ENCODE data around the gene SLC16A10. TPM values are rescaled to one million over a fixed set of nuclear protein-coding genes. Genes with fewer than 3 reads are reported as not detected.

Gene SLC16A10
- total and polyA plus RNA-seq, 2 of the 4 experiments (the other 2 are of a cell fraction): not detected

DNA sequence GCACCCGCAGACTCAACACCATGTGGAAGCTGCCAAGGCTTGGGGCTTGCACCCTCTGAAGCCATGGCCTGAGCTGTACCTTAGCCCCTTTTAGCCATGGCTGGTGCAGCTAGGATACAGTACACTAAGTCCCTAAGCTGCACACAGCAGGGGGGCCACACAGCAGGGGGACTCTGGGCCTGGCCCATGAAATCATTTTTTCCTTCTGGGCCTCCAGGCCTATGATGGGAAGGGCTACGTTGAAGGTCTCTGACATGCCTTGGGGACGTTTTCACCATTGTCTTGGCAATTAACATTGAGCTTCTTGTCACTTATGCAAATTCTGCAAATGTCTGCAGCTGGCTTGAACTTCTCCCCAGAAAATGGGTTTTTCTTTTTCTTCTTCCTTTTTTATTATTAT, 103.3 kb downstream of the SLC16A10 start:
- Histone ChIP-seq H3K4me2 (ENCODE audit: low read depth, low read length) (no peak overlapping the region), H3K14ac (replicated peaks; ENCODE audit: low read depth, low read length) (no peak overlapping the region), H3K9ac (ENCODE audit: low read depth, low read length) (no peak overlapping the region), H3K4me3 (ENCODE audit: insufficient read depth, low read depth, low read length) (no peak overlapping the region), H4K5ac (ENCODE audit: low read depth, low read length) (no peak overlapping the region), H3K23ac (ENCODE audit: low read depth, low read length) (no peak overlapping the region), H3K36me3 (ENCODE audit: control insufficient read depth, insufficient read depth, low read length) (no peaks in the 10 kb centered on the region), H3K9me3 (ENCODE audit: control insufficient read depth, insufficient read depth, low read length) (no peaks in the 10 kb centered on the region), H3K27me3 (ENCODE audit: control insufficient read depth, insufficient read depth, low read length) (peaks cover 6% of the 10 kb centered on the region), H3K4me1 (ENCODE audit: control insufficient read depth, insufficient read depth, low read length) (no peaks in the 10 kb centered on the region), H2BK5ac (ENCODE audit: low read depth, low read length, poor library complexity, severe bottlenecking) (no peak overlapping the region), H2AK9ac (replicated peaks; ENCODE audit: low read depth, low read length, poor library complexity) (no peak overlapping the region), H2BK20ac (ENCODE audit: low read depth, low read length) (no peak overlapping the region), H2BK15ac (ENCODE audit: low read depth, low read length) (no peak overlapping the region), H4K20me1 (ENCODE audit: insufficient read depth, low read length) (no peaks in the 10 kb centered on the region), H2BK120ac (ENCODE audit: low read depth, low read length) (no peak overlapping the region), H3K9me1 (ENCODE audit: insufficient read depth, low read length) (no peaks in the 10 kb centered on the region), H3K79me1 (ENCODE audit: low read depth in 1 of 2, low read length in 2 of 2) (no peaks in the 10 kb centered on the region), H3K27ac (ENCODE audit: insufficient read depth, low read length) (no peak overlapping the region), H4K91ac (ENCODE audit: insufficient read depth, low read depth, low read length) (no peak overlapping the region), H2AK5ac (ENCODE audit: low read depth, low read length) (no peak overlapping the region), H3K4ac (ENCODE audit: low read depth, low read length) (no peak overlapping the region), H3K18ac (ENCODE audit: low read depth, low read length) (no peak overlapping the region), H3K56ac (ENCODE audit: extremely low read depth, insufficient read depth, low read length) (no peak overlapping the region), H2AFZ (replicated peaks; ENCODE audit: low read length, poor library complexity) (no peak overlapping the region), H4K8ac (ENCODE audit: low read depth in 2 of 2, low read length in 2 of 2) (no peak overlapping the region)
- in situ Hi-C loops (cut with MboI; ENCODE audit: low sequenced_read_pairs): no loop called here
- ATAC-seq (ENCODE audit: low read depth): no peak
- WGBS, 2 experiments (ENCODE audit: extremely low coverage in 2 of 2, insufficient read length in 1 of 2): 100% methylated on average over 1 of the region's 3 CpGs; no CpG with 5 or more reads in 1 of the 2 experiments
- no TSS peak for BruUV-seq (replicated peaks)
- intact Hi-C loops (cut with micrococcal nuclease): no loop called here
- TF ChIP-seq, protein P1, sequence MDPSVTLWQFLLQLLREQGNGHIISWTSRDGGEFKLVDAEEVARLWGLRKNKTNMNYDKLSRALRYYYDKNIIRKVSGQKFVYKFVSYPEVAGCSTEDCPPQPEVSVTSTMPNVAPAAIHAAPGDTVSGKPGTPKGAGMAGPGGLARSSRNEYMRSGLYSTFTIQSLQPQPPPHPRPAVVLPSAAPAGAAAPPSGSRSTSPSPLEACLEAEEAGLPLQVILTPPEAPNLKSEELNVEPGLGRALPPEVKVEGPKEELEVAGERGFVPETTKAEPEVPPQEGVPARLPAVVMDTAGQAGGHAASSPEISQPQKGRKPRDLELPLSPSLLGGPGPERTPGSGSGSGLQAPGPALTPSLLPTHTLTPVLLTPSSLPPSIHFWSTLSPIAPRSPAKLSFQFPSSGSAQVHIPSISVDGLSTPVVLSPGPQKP (IDR thresholded peaks at IDR 0.05; ENCODE audit: borderline replicate concordance, low read depth, low read length): no peak
- TF ChIP-seq RFX5 (IDR thresholded peaks at IDR 0.05; ENCODE audit: low read depth, low read length) (no peak), MAZ (IDR thresholded peaks at IDR 0.05; ENCODE audit: borderline replicate concordance, low read depth, low read length) (no peak), MAFK (IDR thresholded peaks at IDR 0.05; ENCODE audit: low read depth, low read length) (no peak), RAD21 (IDR thresholded peaks at IDR 0.05; ENCODE audit: low read length) (no peak), RCOR1 (IDR thresholded peaks at IDR 0.05; ENCODE audit: insufficient replicate concordance, low read length) (no peak), CHD1 (IDR thresholded peaks at IDR 0.05; ENCODE audit: low read depth, low read length) (no peak), MXI1 (IDR thresholded peaks at IDR 0.05; ENCODE audit: borderline replicate concordance, low read depth, low read length) (no peak), FOS (IDR thresholded peaks at IDR 0.05; ENCODE audit: low read depth, low read length) (no peak), POLR2A (IDR thresholded peaks at IDR 0.05; ENCODE audit: low read depth, low read length) (no peak), BHLHE40 (IDR thresholded peaks at IDR 0.05; ENCODE audit: low read depth, low read length) (no peak), NFE2L2 (IDR thresholded peaks at IDR 0.05; ENCODE audit: low read depth, low read length) (no peak), SMC3 (IDR thresholded peaks at IDR 0.05; ENCODE audit: low read depth, low read length) (no peak), CEBPB (IDR thresholded peaks at IDR 0.05; ENCODE audit: low read depth, low read length) (no peak)
- TF ChIP-seq, protein P2, sequence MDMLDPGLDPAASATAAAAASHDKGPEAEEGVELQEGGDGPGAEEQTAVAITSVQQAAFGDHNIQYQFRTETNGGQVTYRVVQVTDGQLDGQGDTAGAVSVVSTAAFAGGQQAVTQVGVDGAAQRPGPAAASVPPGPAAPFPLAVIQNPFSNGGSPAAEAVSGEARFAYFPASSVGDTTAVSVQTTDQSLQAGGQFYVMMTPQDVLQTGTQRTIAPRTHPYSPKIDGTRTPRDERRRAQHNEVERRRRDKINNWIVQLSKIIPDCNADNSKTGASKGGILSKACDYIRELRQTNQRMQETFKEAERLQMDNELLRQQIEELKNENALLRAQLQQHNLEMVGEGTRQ (IDR thresholded peaks at IDR 0.05; ENCODE audit: low read depth, low read length): no peak
- TF ChIP-seq, protein P3, sequence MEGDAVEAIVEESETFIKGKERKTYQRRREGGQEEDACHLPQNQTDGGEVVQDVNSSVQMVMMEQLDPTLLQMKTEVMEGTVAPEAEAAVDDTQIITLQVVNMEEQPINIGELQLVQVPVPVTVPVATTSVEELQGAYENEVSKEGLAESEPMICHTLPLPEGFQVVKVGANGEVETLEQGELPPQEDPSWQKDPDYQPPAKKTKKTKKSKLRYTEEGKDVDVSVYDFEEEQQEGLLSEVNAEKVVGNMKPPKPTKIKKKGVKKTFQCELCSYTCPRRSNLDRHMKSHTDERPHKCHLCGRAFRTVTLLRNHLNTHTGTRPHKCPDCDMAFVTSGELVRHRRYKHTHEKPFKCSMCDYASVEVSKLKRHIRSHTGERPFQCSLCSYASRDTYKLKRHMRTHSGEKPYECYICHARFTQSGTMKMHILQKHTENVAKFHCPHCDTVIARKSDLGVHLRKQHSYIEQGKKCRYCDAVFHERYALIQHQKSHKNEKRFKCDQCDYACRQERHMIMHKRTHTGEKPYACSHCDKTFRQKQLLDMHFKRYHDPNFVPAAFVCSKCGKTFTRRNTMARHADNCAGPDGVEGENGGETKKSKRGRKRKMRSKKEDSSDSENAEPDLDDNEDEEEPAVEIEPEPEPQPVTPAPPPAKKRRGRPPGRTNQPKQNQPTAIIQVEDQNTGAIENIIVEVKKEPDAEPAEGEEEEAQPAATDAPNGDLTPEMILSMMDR (conservative IDR thresholded peaks at IDR 0.05; ENCODE audit: low read depth, low read length): no peak
- DNase-seq: no peak
- CTCF ChIA-PET: no interaction called here
- dilution Hi-C loops (cut with HindIII; ENCODE audit: low sequenced_read_pairs, unreplicated experiment): no loop called here
- POLR2A ChIA-PET (ENCODE audit: unreplicated experiment): no interaction called here
